NT2/D1 (cell line): ENCODE measurements around the gene ELMOD1.

Experiments
- SUZ12 ChIP-seq: IDR thresholded peaks from 2 replicates; pipeline ENCODE4 v1.6.1; 2011; ENCODE audit not compliant: insufficient read length, insufficient read depth; ENCODE audit errors: extremely low read depth
- YY1 ChIP-seq: IDR thresholded peaks from 2 replicates; pipeline ENCODE4 v1.6.1; 2011; ENCODE audit not compliant: insufficient read length, insufficient read depth

GRCh38 chr11:107619926-107620325, 29.0 kb downstream of the ELMOD1 start:
- no peak for TF ChIP-seq SUZ12
- no peak for TF ChIP-seq YY1
